ENCODE results near the gene SDCBP2. TPM values are rescaled to one million over a fixed set of nuclear protein-coding genes. Genes with fewer than 3 reads are reported as not detected.

Gene SDCBP2
- total RNA-seq, 1 donor from 2014 or later: 4.6 TPM

Other genes with a start within 250 kb of the SDCBP2 start
- gene PSMF1, start 210.5 kb downstream of the SDCBP2 start, total RNA-seq: 133 and 139 TPM in 2 replicates
- gene TMEM74B, start 144.2 kb downstream of the SDCBP2 start, total RNA-seq: 2.1 and 2.4 TPM in 2 replicates
- gene C20orf202, start 125.7 kb downstream of the SDCBP2 start, total RNA-seq: not detected in 2 replicates
- gene RAD21L1, start 103.1 kb downstream of the SDCBP2 start, total RNA-seq: 0.34 TPM in 1 of 2 replicates, not detected in the other
- 7.8 and 7.9 TPM in 2 replicates for gene SNPH, start 62.8 kb downstream of the SDCBP2 start, total RNA-seq
- 360 and 379 TPM in 2 replicates for gene FKBP1A, start 63.9 kb upstream of the SDCBP2 start, total RNA-seq
- gene NSFL1C, start 137.7 kb upstream of the SDCBP2 start, total RNA-seq: 78.3 and 96.0 TPM in 2 replicates
- not detected in 2 replicates for gene SIRPB2, start 162.3 kb upstream of the SDCBP2 start, total RNA-seq
- gene SIRPD, start 228.6 kb upstream of the SDCBP2 start, total RNA-seq: not detected in 2 replicates

All from astrocyte (in vitro differentiated cells and primary cell).